Amniotic epithelial cell (primary cell): ENCODE data around the gene PRELID1.
"Not testable (repeated sequence)": the region's sequence is repeated elsewhere in the genome, so short reads cannot be mapped to it uniquely, and the experiment has no call there.

Experiments
- DNase-seq: peaks from one replicate; pipeline ENCODE4 v3.0.0-alpha.2; 2010; ENCODE audit warnings: low read depth

PRELID1 gene

DNA sequence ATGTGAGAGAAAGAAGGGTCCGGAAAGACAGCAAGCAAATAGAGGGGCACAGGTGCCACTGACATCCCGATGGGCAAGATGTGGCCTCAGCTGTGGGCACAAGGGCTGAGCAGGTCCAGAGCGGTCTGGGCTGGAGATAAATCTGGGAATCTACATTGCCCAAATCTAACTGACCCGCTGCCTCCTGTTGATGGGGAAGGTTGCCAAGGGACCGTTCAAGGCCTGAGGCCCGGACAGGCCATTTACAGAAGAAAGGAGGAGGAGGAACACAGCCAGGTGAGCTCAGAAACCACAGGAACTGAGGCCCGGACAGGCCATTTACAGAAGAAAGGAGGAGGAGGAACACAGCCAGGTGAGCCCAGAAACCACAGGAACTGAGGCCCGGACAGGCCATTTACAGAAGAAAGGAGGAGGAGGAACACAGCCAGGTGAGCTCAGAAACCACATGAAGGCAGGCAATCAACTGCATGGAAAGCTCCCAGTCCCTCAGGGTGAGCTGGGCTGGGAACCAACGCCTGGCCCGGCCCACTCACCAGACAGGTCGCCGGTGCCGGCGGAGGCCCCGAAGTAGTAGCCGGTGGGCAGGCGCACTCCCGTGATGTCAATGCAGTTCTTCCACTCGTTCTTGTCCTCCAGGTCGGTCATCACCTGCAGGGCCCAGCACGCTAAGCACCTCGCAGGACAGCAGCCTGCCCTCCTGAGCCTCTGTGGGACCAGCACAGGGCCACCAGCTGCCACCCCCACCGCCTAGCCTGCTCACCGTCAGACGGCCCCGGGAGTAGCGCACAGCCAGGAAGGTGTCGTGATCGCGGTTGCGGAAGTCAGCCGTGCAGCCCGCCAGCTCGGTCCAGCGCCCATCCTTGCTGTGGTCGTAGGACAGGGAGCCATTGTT lies 33.2 kb downstream of the PRELID1 start:
- DNase-seq: no peak

DNA sequence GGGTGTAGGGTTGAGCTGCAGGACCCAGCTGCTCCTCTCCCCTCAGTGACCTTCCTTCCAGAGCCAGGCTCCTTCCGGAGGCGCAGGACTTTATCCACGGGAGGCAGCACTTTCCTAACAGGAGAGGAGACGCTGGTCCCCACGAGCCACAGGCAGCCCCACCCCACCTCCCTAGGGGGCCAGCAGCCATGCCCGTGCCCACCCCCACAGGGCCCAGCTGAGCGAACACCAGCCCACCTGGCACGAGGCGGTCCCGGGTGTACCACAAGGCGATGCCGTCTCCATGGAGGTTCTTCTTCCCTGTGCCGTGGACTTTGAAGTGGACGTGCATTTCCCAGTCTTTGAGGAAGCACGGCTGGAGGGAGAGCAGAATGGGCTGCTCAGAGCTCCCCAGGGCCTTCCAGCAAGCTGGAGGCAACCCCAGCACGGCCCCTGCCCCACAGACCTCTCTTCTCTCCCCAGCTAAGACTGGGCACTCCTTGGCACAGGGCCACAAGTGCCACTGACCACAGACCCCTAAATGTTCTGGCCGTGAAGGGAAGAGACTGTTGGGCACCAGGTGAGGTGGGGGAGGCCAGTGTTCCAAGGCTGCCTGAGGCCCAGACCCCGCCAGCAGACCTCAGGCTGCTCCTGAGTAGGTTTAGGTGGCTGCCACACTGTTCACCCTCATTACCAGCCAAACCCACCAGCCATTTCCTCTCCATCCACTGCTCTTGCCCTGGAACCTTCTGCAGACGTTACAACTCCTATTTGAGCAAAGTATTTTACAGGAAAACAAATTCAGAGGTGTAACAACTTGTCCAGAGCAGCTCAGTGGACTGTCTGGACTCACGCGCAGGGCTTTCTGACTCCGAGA lies 34.9 kb downstream of the PRELID1 start:
- no peak for DNase-seq

DNA sequence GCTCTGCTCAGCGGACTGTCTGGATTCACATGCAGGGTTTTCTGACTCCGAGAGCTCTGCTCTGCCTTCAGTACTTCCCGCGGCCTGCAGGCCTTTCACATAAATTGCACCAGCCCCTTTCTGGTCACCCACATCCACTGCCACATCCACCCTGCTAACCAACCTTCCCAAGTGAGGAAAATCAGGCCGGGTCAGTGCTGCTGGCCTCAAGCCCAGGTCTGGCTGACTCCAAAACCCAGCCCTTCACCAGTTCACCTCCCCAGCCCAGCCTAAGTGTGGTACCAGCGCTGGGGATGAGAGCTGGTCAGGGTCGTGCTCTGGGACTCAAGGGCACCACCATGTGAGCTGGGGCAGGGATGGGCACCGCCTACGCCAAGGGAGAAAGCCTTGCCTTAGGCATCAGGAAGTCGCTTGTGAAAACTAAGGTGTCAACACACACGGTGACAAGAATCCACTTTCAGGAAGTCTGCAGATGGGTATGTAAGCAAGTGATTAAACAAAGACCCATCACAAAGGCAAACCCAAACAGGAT lies 35.6 kb downstream of the PRELID1 start:
- no peak for DNase-seq

DNA sequence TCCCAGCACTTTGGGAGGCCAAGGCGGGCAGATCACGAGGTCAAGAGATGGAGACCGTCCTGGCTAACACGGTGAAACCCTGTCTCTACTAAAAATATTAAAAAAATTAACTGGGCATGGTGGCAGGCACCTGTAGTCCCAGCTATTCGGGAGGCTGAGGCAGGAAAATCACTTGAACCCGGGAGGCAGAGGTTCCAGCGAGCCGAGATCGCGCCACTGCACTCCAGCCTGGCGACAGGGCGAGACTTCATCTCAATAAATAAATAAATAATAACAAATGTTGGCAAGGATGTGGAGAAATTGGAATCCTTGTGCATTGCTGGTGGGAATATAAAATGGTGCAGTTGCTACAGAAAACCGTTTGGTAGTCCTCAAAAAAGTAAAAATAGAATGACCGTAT lies 39.4 kb downstream of the PRELID1 start:
- not testable (repeated sequence) for DNase-seq

DNA sequence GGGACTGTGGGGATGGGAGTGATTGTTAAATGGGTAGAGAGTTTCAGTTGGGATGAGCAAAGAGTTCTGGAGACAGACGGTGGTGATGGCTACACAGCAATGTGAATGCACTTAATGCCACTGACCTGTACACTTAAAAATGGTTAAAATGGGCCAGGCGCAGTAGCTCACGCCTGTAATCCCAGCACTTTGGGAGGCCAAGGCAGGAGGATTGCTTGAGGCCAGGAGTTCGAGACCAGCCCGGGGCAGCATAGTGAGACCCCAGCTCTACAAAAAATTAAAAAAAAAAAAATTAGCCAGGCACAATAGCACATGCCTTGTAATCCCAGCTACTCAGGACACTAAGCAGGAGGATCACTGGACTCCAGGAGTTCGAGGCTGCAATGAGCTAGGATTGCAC lies 40.2 kb downstream of the PRELID1 start:
- DNase-seq: no peak

DNA sequence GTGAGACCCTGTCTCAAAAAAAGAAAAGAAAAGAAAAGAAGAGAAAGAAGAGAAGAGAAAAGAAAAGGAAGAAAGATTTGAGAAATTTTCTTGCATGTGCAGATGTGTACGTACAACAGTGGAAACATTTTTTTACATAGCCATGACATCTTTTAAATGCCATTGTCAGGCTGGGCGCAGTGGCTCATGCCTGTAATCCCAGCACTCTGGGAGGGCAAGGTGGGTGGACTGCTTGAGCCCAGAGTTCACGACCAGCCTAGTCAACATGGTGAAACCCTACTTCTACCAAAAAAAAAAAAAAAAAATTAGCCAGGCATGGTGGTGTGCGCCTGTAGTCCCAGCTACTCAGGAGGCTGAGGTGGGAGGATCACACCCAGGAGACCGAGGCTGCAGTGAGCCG lies 41.3 kb downstream of the PRELID1 start:
- no peak for DNase-seq

DNA sequence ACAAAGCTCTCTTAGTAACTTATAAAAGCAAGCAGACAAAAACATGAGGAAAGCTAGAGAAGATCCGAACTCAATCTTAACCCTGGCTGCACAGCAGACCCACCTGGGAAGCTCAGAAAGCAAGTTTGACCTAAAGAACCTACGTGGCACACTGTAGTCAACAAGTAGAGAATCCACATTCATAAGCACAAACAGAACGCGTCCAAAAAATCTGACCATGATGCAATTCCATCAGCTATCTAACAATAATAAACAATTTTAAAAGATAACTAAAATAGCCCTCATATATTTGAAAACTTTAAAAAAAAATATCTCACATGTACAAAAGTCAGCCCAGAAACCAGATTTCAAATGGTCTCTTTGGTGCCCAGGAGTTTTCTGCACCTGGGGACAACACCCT lies 43.2 kb downstream of the PRELID1 start:
- peak; percentile 16 for DNase-seq

DNA sequence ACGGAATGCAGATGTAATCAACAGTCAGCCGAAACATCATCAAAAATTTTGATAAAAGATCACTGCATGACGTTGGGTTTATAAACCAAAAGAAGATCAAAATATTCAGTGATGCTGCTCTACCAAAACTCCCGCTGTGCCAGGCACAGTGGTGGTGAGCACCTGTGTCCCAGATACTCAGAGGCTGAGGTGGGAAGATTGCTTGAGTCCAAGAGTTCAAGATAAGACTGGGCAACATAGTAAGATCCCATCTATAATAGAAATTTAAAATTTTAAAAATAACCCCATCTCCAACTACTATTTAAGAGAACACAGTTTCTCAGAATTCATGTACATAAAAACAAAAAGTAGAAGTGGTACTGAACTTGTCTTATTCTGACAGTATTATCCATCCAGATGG lies 44.1 kb downstream of the PRELID1 start:
- DNase-seq: no peak

DNA sequence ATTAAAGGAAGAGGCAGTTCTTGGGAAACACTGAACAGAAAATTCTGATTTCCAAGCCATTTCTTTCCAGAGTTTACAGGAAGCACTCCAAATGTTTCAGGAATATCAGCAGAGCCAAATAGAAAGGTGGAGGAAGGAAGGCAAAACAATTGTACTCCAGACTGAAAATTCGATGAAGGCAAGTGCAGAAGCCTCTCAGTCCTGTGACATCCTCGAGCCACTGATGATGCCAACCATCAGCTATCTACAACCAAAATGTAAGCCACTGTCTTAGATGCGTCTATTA lies 45.7 kb downstream of the PRELID1 start:
- no peak for DNase-seq

DNA sequence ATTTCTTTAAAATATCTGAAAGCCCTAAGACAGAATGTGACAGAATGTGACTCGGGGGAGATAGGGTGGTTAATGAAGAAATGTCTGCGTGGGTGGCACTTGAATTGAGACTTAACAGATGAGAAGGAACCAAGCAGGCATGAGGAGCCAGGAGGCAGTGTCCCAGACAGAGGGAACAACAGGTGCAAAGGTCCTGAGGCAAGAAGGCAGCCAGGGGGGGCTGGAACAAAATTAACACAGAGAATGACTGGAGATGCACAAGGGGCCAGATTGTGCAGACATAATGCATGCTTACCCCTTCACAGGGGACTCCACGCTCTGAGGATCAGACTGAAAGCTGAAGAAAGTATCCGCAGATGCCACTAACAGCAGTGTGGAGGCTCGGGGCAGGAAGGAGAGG lies 46.2 kb downstream of the PRELID1 start:
- no peak for DNase-seq

DNA sequence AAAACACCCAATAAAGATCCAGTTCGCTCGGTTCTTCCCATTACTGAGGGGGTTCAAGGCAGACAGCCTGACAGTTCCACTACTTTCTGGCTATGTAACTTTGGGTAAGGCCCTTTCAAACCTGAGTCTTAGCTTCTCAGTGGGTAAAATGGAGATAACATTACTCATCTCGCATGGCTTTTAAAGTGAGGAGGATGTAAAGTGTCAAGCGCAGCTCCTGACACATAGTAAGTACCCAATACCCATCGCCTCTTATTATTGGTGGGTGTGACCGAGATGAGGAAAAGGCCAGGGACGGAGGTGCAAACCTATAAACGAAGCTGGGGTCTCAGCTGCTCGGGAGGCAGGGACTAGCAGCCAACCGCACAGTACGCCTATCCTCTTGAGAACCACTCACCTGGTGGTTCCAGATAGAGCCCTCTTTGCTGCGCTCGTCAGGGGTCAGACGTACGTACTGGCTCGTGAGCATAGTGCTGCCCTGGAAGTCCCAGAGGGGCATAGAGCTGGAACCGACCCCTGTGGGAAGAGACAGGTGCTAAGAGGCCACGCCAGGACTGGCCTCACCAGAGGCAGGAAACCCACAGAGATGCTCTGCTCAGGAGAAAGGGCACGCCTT lies 47.3 kb downstream of the PRELID1 start:
- no peak for DNase-seq

DNA sequence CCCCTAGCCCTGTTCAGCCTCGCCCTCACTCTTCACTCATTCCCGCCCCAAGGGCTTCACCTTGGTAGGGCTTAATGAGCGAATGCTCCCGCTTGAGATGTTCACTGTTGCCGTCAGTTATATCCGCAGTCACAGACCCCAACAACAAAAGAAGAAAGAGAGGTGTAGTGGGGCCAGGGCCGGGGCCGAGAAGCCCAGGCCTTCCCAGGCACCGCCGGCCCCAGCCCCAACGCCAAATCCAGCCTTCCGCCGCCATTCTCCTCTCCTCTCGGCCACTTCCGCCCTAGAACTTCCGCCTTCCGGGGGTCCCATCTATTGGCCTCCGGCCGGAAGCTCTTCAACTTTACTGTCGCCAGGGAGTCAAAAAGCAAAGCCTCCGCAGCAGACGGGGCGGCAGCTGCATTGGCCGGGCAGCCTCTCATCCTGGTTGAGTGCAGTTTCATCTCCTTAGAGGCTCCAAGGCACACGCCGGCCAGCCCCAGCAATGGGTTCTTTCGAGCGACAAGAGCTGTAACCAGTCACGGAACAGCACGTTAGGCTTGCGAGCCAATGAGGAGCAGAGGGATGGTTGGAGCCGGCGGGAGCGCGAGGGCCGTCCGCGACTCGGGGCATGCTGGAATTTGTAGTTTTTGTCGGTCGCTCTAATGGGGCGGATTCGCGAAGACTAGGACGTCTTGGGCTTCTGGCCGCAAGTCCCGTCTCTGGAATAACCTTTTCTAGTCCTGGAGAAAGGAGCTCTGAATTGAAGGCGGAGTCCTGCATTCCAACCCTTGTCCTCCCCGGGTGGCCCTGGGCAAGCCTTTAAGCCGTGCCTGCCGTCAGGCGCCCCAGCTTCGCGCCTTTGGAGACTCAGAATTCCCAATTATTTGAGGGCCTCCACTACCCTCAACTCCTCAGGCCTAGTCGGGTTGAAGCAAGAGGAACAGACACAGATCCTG lies 48.1 kb downstream of the PRELID1 start, which contains the start of gene LMAN2:
LMAN2 (minus strand) TSS at position 277 of the 938 bp plus-strand sequence; CDS start at position 256, 21 bp downstream.
- DNase-seq: peak; percentile 96

DNA sequence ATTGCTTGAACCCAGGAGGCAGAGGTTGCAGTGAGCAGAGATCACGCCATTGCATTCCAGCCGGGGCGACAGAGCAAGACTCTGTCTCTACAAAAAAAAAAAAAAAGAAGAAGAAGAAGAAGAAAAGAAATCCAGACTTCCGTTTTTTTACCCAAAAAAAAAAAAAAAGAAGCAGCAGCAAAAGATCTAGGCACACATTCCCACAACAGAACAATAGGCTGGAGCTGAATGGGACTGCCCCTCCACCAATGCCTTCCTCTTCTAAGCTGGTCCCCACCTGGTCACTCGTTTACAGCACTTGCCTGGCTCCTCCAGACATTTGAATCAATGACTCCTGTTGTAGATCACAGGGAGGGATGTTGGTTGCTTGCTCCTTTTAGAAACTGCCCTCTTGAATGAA lies 49.5 kb downstream of the PRELID1 start:
- no peak for DNase-seq

DNA sequence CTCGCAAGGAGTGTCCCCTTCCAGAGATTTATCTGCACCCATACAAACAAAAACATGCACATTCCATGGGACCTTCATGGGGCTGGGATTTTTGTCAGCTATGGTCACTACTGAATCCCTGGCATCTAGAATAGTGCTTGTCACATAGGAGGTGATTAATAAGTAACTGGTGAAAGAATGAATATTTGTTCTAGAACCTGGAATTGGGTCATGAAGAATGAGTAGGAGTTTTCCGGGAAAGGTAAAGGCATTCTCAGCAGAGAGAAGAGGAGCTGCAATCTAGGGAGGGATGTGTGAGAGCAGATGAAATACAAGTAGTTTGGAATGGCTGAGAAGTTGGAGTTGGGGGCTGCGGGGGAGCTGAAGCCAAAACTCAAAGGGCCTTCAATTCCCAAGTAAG lies 50.7 kb downstream of the PRELID1 start:
- no peak for DNase-seq

DNA sequence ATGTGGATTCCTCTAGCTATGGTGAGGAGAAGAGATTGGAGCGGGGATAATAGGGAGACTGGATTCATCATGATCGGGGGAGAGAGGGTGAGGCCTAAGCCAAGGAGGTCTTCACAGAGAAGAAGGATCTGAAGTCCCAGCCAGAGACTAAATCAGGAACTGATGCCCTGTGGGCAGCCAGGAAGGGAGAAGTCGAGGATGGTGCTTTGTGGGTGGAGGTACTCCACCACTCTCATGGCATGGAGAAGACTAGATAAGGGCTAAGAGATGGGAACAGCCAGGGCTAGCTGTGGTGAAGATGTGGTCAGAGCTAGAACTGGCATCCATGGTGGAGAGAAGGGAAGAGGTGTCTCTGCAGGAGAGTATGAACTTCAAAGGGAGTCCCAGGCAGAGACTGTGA lies 51.1 kb downstream of the PRELID1 start:
- no peak for DNase-seq

DNA sequence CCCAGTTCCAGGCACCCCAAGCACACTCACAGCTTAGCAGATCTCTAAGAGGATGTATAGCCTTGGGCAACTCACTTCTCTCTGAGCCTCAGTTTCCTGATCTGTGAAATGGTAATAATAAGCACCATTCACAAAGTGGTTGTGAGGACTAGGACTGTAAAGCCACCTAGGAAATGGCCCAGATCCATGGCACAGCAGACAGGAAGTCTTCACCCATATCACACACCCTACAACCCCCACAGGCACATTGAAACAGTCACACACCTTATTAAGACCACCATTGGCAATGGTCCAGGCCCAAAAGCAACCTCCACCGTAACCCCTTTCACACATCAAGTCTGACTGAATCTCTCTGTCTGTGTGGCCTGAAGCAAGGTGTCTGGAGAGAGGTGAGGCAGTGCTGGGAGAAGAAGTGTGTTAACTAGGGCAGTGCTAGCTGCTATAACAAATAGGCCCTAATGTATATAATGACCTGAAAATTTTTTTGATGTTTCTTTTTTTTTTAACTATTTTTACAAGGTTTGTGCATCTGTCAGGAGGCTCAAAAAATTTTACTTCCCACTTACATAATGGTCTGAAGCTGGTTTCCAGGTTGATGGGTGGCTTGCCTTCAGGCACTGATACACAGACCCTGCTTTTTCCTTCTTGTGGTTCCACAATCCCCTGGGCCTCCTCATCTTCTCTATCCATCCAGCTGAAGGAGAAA lies 51.7 kb downstream of the PRELID1 start:
- DNase-seq: no peak

DNA sequence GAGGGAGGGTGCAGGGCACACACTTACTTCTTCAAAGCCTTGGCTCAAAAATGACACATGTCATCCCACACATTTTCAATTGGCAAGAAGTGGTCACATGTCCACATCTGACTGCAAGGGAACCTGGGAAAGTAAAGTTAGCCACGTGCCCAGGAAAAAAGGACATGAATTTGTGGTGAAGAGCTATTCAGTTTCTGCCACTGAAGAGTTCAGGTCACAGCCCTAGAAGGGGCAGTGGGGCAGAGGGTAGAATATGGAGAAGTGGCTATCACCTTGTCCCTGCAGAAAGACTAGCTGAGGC lies 52.2 kb downstream of the PRELID1 start:
- DNase-seq: no peak
